SJSA1 (cell line): Measurements from ENCODE around the gene NEO1. TPM values are rescaled to one million over a fixed set of nuclear protein-coding genes. Genes with fewer than 3 reads are reported as not detected.

Source experiments
- DNase-seq, 2 experiments: peaks; one replicate each; pipeline ENCODE4 v3.0.0-alpha.2; 2015 to 2020; ENCODE audit warnings: low spot score in 2 of 2, low read depth in 1 of 2
- H3K27ac ChIP-seq: fragments of 250-450 bp; sonication (Bioruptor Pico); 2 replicates; pipeline ENCODE4 v1.5.1; 2020; ENCODE audit warnings: mild to moderate bottlenecking, moderate library complexity
- H3K27me3 ChIP-seq: fragments of 250-450 bp; sonication (Bioruptor Pico); replicated peaks from 2 replicates; pipeline ENCODE4 v1.5.1; 2020; ENCODE audit warnings: mild to moderate bottlenecking, moderate library complexity
- H3K36me3 ChIP-seq: fragments of 250-450 bp; sonication (Bioruptor Pico); 2 replicates; pipeline ENCODE4 v1.5.1; 2020; ENCODE audit warnings: mild to moderate bottlenecking
- H3K4me1 ChIP-seq: fragments of 250-450 bp; sonication (Bioruptor Pico); replicated peaks from 2 replicates; pipeline ENCODE4 v1.6.1; 2021; ENCODE audit warnings: mild to moderate bottlenecking
- H3K4me3 ChIP-seq: fragments of 250-450 bp; sonication (Bioruptor Pico); 2 replicates; pipeline ENCODE4 v1.5.1; 2020; ENCODE audit warnings: mild to moderate bottlenecking
- H3K9me3 ChIP-seq: fragments of 250-450 bp; sonication (Bioruptor Pico); replicated peaks from 2 replicates; pipeline ENCODE4 v1.5.1; 2020; ENCODE audit warnings: mild to moderate bottlenecking
- total RNA-seq: library from RNA; depleted of rRNA; stranded (reverse); fragments of >200 nt; shearing (Covaris generic); gene quantifications from 2 replicates; pipeline ENCODE4 v1.2.3, GENCODE V29; 2014

The NEO1 gene
- total RNA-seq, 1 experiment from 2014 or later, result 28.3 TPM

DNA sequence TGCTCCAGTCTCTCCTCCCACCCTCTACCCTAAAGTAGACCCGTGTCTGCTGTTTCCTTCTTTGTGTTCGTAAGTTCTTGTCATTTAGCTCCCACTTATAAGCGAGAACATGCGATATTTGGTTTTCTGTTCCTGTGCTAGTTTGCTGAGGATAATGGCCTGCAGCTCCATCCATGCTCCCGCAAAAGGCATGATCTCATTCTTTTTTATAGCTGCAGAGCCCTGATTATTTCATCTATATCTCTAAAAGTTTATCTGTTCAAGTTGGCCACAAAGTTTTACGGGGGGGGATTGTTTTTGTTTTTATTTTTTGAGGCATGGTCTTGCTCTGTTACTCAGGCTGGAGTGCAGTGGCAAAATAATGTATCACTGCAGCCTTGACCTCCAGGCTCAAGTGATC lies 4.4 kb upstream of the NEO1 start:
- peaks cover 16% of the 10 kb centered on the region for H3K4me1 ChIP-seq
- no peak overlapping the region for H3K4me3 ChIP-seq
- peaks cover 9% of the 10 kb centered on the region for H3K36me3 ChIP-seq
- 0 out of 2 replicates have a peak, but pooled peaks cover 6% of the 10 kb centered on the region for H3K27me3 ChIP-seq
- no peak for DNase-seq
- no peak overlapping the region for H3K27ac ChIP-seq
- H3K9me3 ChIP-seq, result no peaks in the 10 kb centered on the region

DNA sequence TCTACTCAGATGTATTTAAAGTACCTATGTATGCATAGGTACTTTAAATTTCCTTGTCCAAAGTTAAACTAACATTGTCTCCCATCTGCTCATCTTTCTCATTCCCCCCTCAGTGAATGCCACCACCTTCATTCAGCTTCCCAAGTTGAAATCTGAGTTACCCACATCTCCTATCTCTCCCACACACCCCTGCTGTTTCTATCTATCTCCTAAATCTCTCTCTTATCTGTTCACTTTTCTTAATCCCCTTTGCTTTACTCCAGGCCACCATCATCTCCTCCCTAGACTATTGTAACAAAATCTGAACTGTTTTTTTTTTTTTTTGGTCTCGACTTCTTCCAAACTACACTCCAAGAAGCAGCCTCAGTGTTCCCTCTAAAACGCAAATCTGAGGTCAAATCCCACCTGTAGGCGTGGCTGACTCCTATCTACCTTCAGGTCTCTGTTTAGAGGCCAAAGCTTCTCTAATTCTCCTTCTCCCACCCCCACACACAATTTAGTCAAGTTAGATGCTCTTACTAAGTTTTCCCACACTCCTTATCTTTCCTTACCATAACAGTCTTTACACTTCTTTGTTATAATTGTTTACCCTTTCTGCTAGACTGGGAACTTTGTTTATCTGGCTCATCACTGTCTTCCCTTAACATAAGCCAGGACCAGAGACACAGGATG lies 3.5 kb upstream of the NEO1 start:
- Histone ChIP-seq H3K4me3 (no peak overlapping the region), H3K9me3 (no peaks in the 10 kb centered on the region), H3K4me1 (peaks cover 23% of the 10 kb centered on the region), H3K36me3 (peaks cover 9% of the 10 kb centered on the region), H3K27me3 (0 out of 2 replicates have a peak, but pooled peaks cover 6% of the 10 kb centered on the region), H3K27ac (no peak overlapping the region)
- peak in 1 of 2 experiments; percentile 37 for DNase-seq

- no peak for DNase-seq
- 0 out of 2 replicates have a peak, but pooled peaks cover 6% of the 10 kb centered on the region for H3K27me3 ChIP-seq
- no peak overlapping the region for H3K4me3 ChIP-seq
Measured at GRCh38 chr15:73049564-73050215, 2.6 kb upstream of the NEO1 start.

DNA sequence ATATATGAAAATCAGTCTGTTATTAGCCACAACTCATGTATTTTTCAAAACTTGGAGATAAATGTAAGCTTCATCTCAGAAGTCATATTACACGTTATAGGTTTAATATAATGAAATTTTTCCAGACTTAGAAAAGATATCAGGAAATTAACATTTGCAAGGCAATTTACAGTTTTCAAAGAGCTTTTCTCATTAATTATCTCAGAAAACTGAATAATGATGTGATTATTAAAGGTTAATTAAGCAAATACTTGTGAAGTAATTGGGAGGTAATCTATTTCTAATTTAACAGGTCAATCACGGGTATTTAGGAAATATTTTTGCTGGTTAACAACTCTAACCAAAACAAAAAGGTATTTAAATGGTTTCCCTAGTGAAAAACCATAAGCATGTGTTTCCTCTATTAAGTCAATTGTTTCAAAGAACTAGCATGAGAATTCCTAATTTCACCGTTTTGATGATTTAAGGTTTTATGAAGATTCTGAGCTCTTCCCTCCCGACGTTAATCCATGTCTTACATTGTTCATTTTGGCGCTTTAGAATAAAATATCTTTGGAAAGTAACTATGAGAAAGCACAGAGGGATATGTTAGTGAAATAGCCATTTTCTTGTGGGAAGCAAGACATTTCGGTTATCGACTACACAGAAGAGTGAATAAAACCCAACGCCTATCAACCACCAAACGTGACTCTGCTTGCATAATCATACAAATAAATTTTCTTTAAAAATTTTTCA lies 1.5 kb upstream of the NEO1 start:
- Histone ChIP-seq H3K9me3 (no peaks in the 10 kb centered on the region), H3K27me3 (peaks cover 6% of the 10 kb centered on the region; the same call in 1 of the 2 replicates), H3K4me3 (peak overlapping the region; percentile 94), H3K27ac (peak overlapping the region; percentile 72; the same call in 1 of the 2 replicates), H3K36me3 (peaks cover 9% of the 10 kb centered on the region), H3K4me1 (peaks cover 23% of the 10 kb centered on the region)
- DNase-seq, result no peak

More at GRCh38 chr15:73049564-73050215, 2.6 kb upstream of the NEO1 start:
- Histone ChIP-seq H3K4me1 (peaks cover 23% of the 10 kb centered on the region), H3K36me3 (peaks cover 9% of the 10 kb centered on the region), H3K27ac (no peak overlapping the region), H3K9me3 (no peaks in the 10 kb centered on the region)

DNA sequence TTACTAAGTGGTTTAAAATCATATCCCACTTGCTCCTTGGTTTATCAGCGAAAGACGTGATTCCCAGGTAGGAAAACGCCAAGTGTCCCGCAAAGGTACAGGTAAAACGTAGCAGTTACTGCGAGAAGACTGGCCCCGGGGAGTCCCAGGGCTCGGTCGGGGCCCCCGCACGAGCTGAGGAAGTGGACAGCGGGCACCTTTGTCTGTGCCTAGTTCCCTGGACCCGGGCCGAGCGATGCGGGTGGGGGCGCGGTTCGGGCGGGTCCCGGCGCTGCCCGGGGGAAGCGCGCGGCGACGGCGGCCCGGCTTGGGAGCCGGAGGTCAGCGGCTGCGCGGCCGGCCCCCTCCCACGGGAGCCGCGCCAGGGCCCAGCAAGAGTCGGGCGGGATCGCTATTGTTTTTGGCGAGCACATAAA lies 864 bp upstream of the NEO1 start:
- Histone ChIP-seq H3K4me3 (peak overlapping the region; percentile 94), H3K36me3 (peaks cover 9% of the 10 kb centered on the region), H3K27ac (peak overlapping the region; percentile 72), H3K9me3 (no peaks in the 10 kb centered on the region), H3K4me1 (peaks cover 23% of the 10 kb centered on the region), H3K27me3 (peaks cover 6% of the 10 kb centered on the region; the same call in 1 of the 2 replicates)
- peak in 1 of 2 experiments; percentile 44 for DNase-seq

- Histone ChIP-seq H3K4me3 (peak overlapping the region; percentile 94), H3K27me3 (peaks cover 6% of the 10 kb centered on the region; the same call in 1 of the 2 replicates), H3K9me3 (no peaks in the 10 kb centered on the region), H3K4me1 (peaks cover 23% of the 10 kb centered on the region), H3K27ac (no peak overlapping the region), H3K36me3 (peaks cover 9% of the 10 kb centered on the region)
- DNase-seq, result peak; percentile 54
Measured at GRCh38 chr15:73052653-73053397, 562 bp downstream of the NEO1 start.

DNA sequence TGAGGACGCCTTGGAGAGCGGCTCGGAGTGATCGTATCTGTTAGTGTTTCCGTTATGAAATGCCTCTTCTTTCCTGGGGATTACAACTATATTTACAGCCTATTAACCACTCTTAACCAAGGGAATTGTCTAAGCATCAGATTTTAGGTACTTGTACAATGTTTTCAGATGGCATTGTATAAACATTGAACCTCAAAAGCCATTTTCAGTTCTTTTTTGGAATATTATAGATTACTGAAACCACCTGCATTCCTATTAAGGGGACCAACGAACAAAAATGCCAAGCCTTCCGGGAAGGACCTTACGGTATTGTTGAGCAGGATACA lies 1.1 kb downstream of the NEO1 start:
- peaks cover 9% of the 10 kb centered on the region for H3K36me3 ChIP-seq
- H3K27ac ChIP-seq, result no peak overlapping the region
- peak overlapping the region; percentile 94 for H3K4me3 ChIP-seq
- H3K4me1 ChIP-seq, result peaks cover 23% of the 10 kb centered on the region
- H3K9me3 ChIP-seq, result no peaks in the 10 kb centered on the region
- no peak for DNase-seq
- H3K27me3 ChIP-seq, result peaks cover 6% of the 10 kb centered on the region; the same call in 1 of the 2 replicates

DNA sequence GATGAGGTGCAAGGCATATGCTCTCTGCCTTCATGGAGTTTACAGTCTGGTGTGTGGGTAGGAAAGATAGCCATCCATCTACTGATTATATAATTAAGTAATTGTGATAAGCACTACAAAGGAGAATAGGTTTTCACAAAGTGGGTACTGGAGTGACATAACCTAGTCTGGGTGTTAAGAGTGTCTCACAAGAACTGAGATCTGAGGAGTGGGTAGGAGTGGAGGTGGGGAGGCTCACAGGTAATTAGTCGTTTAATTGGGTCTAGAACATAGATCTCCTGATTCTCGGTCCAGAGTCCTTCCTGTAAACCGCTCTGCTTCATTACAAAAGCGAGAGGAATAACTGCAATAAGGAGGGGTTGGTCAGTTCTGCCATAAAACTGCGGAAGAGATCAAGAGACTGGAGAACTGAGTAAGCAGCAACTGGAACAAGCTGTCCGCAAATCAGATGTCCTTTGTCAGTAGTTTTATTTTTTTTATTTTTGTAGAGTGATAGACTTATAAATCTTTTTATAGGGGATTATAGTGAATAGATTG lies 2.2 kb downstream of the NEO1 start:
- Histone ChIP-seq H3K36me3 (peaks cover 9% of the 10 kb centered on the region), H3K9me3 (no peaks in the 10 kb centered on the region), H3K4me1 (peaks cover 13% of the 10 kb centered on the region), H3K27me3 (peaks cover 6% of the 10 kb centered on the region; the same call in 1 of the 2 replicates), H3K4me3 (no peak overlapping the region), H3K27ac (no peak overlapping the region)
- no peak for DNase-seq

GRCh38 chr15:73056460-73056859 lies 4.2 kb downstream of the NEO1 start:
- Histone ChIP-seq H3K36me3 (peaks cover 8% of the 10 kb centered on the region), H3K4me1 (peaks cover 8% of the 10 kb centered on the region), H3K27ac (no peak overlapping the region), H3K4me3 (no peak overlapping the region), H3K27me3 (no peaks in the 10 kb centered on the region; the same call in 1 of the 2 replicates), H3K9me3 (no peaks in the 10 kb centered on the region)
- DNase-seq, result no peak

DNA sequence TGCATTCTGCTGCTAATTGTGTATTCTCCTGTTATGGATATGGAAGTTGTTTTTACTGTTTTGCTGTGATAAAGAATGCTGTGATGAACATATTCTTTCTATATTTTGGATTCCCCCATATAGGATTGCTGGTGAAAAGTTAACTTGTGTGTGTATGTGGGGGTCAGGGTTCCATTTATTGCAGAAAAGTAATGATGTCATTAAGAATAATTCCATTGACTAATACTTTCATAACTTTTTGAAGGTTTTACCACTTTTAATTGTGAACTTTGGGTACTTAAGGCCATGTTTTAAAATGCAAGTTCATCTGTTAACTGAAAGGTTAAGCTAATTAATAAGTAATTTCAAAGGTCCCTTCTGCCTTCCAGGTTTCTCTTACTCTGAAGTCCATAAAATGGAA lies 6.2 kb downstream of the NEO1 start:
- no peaks in the 10 kb centered on the region for H3K9me3 ChIP-seq
- H3K4me1 ChIP-seq, result peaks cover 3% of the 10 kb centered on the region; the same call in 1 of the 2 replicates
- no peak overlapping the region for H3K27ac ChIP-seq
- H3K36me3 ChIP-seq, result no peaks in the 10 kb centered on the region
- H3K4me3 ChIP-seq, result no peak overlapping the region
- H3K27me3 ChIP-seq, result no peaks in the 10 kb centered on the region; the same call in 1 of the 2 replicates
- no peak for DNase-seq

- Histone ChIP-seq H3K4me1 (no peaks in the 10 kb centered on the region), H3K27ac (no peak overlapping the region), H3K4me3 (no peak overlapping the region), H3K36me3 (no peaks in the 10 kb centered on the region), H3K9me3 (no peaks in the 10 kb centered on the region), H3K27me3 (no peaks in the 10 kb centered on the region)
- no peak for DNase-seq
Measured at GRCh38 chr15:73065114-73065513, 12.9 kb downstream of the NEO1 start.

GRCh38 chr15:73069109-73069508 lies 16.8 kb downstream of the NEO1 start:
- Histone ChIP-seq H3K4me3 (no peak overlapping the region), H3K27ac (no peak overlapping the region), H3K27me3 (no peaks in the 10 kb centered on the region), H3K9me3 (no peaks in the 10 kb centered on the region), H3K4me1 (no peaks in the 10 kb centered on the region; the same call in 1 of the 2 replicates), H3K36me3 (no peaks in the 10 kb centered on the region)
- DNase-seq, result no peak

DNA sequence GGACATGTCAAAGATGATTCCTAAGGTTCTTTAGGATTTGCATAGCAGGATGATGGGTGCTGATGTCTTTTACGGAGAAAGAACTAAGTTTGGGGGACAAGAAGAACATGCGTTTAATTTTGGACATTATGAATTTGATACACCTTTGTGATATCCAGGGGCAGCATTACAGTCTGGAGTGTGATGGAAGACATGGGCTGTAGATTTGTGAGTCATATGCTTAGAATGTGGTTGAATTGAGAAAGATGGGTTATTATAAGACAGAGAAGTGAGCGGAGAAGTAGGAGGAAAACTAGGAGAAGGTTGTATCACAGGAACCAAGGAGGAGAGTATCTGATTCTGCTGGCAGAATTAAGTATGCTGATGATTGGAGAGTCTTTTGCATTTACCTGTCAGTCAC lies 20.6 kb downstream of the NEO1 start:
- Histone ChIP-seq H3K27ac (no peak overlapping the region), H3K27me3 (no peaks in the 10 kb centered on the region), H3K4me3 (no peak overlapping the region), H3K36me3 (no peaks in the 10 kb centered on the region), H3K4me1 (peaks cover 11% of the 10 kb centered on the region), H3K9me3 (no peaks in the 10 kb centered on the region)
- DNase-seq, result no peak
